B cell (primary cell): ENCODE results near the gene OR6N2. TPM values are rescaled to one million over a fixed set of nuclear protein-coding genes. Genes with fewer than 3 reads are reported as not detected.
A peak's percentile ranks its signal among the peaks of the same experiment; 100 is the strongest.

Experiments used
- ATAC-seq: fragments of 200-7000 bp; cut with Tn5 transposase; one replicate; pipeline ENCODE4 v1.10.0; 2021; ENCODE audit warnings: low read depth, mild to moderate bottlenecking, moderate number of reproducible peaks, moderate library complexity
- CTCF ChIA-PET: fragments of 350-600 bp; sonication (Branson Sonifier 250); formaldehyde crosslinking; loops from one replicate; lab custom pipeline; 2021; ENCODE audit warnings: antibody characterized with exemption, inconsistent platforms; lab: Charles Lee
- POLR2A ChIA-PET: fragments of 350-600 bp; sonication (Branson Sonifier 250); formaldehyde crosslinking; loops from one replicate; lab custom pipeline; 2021; ENCODE audit warnings: antibody characterized with exemption; lab: Charles Lee
- DNase-seq: peaks from one replicate; pipeline ENCODE4 v3.0.0; 2013
- H2AFZ ChIP-seq: 2 replicates; pipeline ENCODE4 v1.6.1; 2012; ENCODE audit warnings: mild to moderate bottlenecking, low read depth, low read length; ENCODE audit not compliant: insufficient read depth, poor library complexity, severe bottlenecking
- H3K27ac ChIP-seq, 2 donors: 1 replicate in 1 of 2; 2 replicates in 1 of 2; pipeline ENCODE4 v1.5.1; 2012 to 2013; ENCODE audit warnings: low read length in 2 of 2, mild to moderate bottlenecking in 2 of 2, moderate library complexity in 1 of 2
- H3K27me3 ChIP-seq, 4 experiments: fragments of 200-600 bp in 1 of 4; sonication (generic) in 1 of 4; replicated peaks in 1 of 4; 1 replicate in 2 of 4; 2 replicates in 2 of 4; pipeline versions ENCODE4 v1.6.1 to v1.7.0; 2013 to 2016; ENCODE audit warnings: low read length in 3 of 4, mild to moderate bottlenecking in 2 of 4, mixed read lengths in 1 of 4, moderate library complexity in 1 of 4; ENCODE audit not compliant: insufficient read depth in 4 of 4, control insufficient read depth in 3 of 4; ENCODE audit errors: control extremely low read depth in 1 of 4
- H3K36me3 ChIP-seq, 2 experiments: replicated peaks in 1 of 2; 1 replicate in 1 of 2; 2 replicates in 1 of 2; pipeline versions ENCODE4 v1.6.1 to v1.7.1; 2013; ENCODE audit warnings: low read length in 1 of 2; ENCODE audit not compliant: insufficient read depth in 2 of 2, control insufficient read depth in 1 of 2; ENCODE audit errors: control extremely low read depth in 1 of 2, extremely low read depth in 1 of 2
- H3K4me1 ChIP-seq, 2 donors: fragments of 200-600 bp in 1 of 2; sonication (generic) in 1 of 2; 1 replicate in 1 of 2; 2 replicates in 1 of 2; pipeline versions ENCODE4 v1.5.1 to v1.6.1; 2013 to 2017; ENCODE audit warnings: low read length in 2 of 2; ENCODE audit not compliant: control insufficient read depth in 2 of 2, insufficient read depth in 2 of 2
- H3K4me2 ChIP-seq: replicated peaks from 2 replicates; pipeline ENCODE3; 2012; ENCODE audit warnings: mild to moderate bottlenecking, low read depth, low read length; ENCODE audit not compliant: poor library complexity, severe bottlenecking
- H3K4me3 ChIP-seq, 5 experiments: fragments of 200-600 bp in 1 of 5; sonication (generic) in 1 of 5; 1 replicate in 3 of 5; 2 replicates in 2 of 5; pipeline versions ENCODE4 v1.5.1 to v1.7.0; 2011 to 2016; ENCODE audit warnings: low read length in 4 of 5, mild to moderate bottlenecking in 4 of 5, low read depth in 2 of 5, control low read depth in 1 of 5, moderate library complexity in 1 of 5; ENCODE audit not compliant: insufficient read depth in 1 of 5; ENCODE audit errors: control extremely low read depth in 1 of 5, extremely low read depth in 1 of 5
- H3K79me2 ChIP-seq: fragments of 200-600 bp; sonication (generic); one replicate; pipeline ENCODE4 v1.6.0; 2016; ENCODE audit warnings: low read length; ENCODE audit not compliant: control insufficient read depth, insufficient read depth
- H3K9ac ChIP-seq: fragments of 200-600 bp; sonication (generic); 2 replicates; pipeline ENCODE4 v1.6.1; 2017; ENCODE audit warnings: mild to moderate bottlenecking, low read length, moderate library complexity
- H3K9me3 ChIP-seq, 3 donors: one replicate each; pipeline versions ENCODE4 v1.6.1 to v1.7.1; 2013; ENCODE audit warnings: low read length in 2 of 3; ENCODE audit not compliant: control insufficient read depth in 2 of 3, insufficient read depth in 1 of 3; ENCODE audit errors: control extremely low read depth in 1 of 3
- H4K20me1 ChIP-seq: 2 replicates; pipeline ENCODE4 v1.6.0; 2012; ENCODE audit warnings: mild to moderate bottlenecking, low read length; ENCODE audit not compliant: insufficient read depth, control insufficient read depth, poor library complexity, severe bottlenecking
- H3K27ac Mint-ChIP-seq: one replicate; pipeline ENCODE4 v1.8.0; 2021; ENCODE audit warnings: mixed read lengths
- H3K27me3 Mint-ChIP-seq: one replicate; pipeline ENCODE4 v1.8.0; 2021; ENCODE audit warnings: mixed read lengths
- H3K4me1 Mint-ChIP-seq: one replicate; pipeline ENCODE4 v1.8.0; 2021; ENCODE audit warnings: mixed read lengths
- H3K4me3 Mint-ChIP-seq: one replicate; pipeline ENCODE4 v1.8.0; 2021; ENCODE audit warnings: mixed read lengths
- H3K9me3 Mint-ChIP-seq: one replicate; pipeline ENCODE4 v1.8.0; 2022; ENCODE audit warnings: mixed read lengths; ENCODE audit not compliant: insufficient read depth
- CTCF ChIP-seq: fragments of 200-600 bp; IDR thresholded peaks from one replicate; pipeline ENCODE4 v1.8.0; 2022; ENCODE audit warnings: antibody characterized with exemption, mild to moderate bottlenecking
- EZH2 ChIP-seq: IDR thresholded peaks from 2 replicates; pipeline ENCODE4 v1.6.1; 2012; ENCODE audit warnings: borderline replicate concordance, low read depth, mild to moderate bottlenecking, moderate library complexity, low read length; ENCODE audit not compliant: insufficient read depth, poor library complexity, severe bottlenecking
- WGBS: methylation state at CpG from one replicate; pipeline ENCODE4 v1.1.5; 2013; ENCODE audit warnings: missing lambda C conversion rate; ENCODE audit not compliant: insufficient coverage; 5-methylcytosine and 5-hydroxymethylcytosine counted together
- intact Hi-C: fragments of 100-400 bp; cut with micrococcal nuclease; formaldehyde crosslinking; loops from one replicate; pipeline ENCODE4 v1.10.0; 2022
- polyA plus RNA-seq: library from polyadenylated mRNA; depleted of rRNA; stranded (reverse); fragments of >200 nt; gene quantifications from 2 replicates; pipeline ENCODE4 v1.2.3, GENCODE V29; 2012
- total RNA-seq, 2 donors: library from RNA; stranded (reverse); fragments of 120-200 nt in 1 of 2; gene quantifications; 1 replicate in 1 of 2; 2 replicates in 1 of 2; pipeline versions ENCODE4 v1.2.3 to v1.2.4, GENCODE V29; 2013 to 2022

Gene OR6N2
- total and polyA plus RNA-seq, 2 donors (not counting 1 experiment from before 2014, with no cell fraction given): not detected

GRCh38 chr1:158794247-158794646 is 13.2 kb upstream of the OR6N2 start:
- H3K4me1 Mint-ChIP-seq: no peaks in the 10 kb centered on the region
- ATAC-seq (no peak), DNase-seq (no peak)
- Histone ChIP-seq H3K9ac (no peak overlapping the region), H3K36me3 (no peaks in the 10 kb centered on the region), H3K27me3 (peaks cover 0 to 3% (median 0%) of the 10 kb centered on the region in 4 experiments), H3K4me2 (no peak overlapping the region), H3K9me3 (peaks cover 0 to 2% (median 0%) of the 10 kb centered on the region in 3 donors), H3K27ac (no peak overlapping the region), H3K4me3 (no peak overlapping the region), H2AFZ (no peak overlapping the region), H4K20me1 (no peaks in the 10 kb centered on the region), H3K4me1 (no peaks in the 10 kb centered on the region), H3K79me2 (no peaks in the 10 kb centered on the region)
- TF ChIP-seq CTCF: no peak
- no peak for TF ChIP-seq EZH2
- H3K4me3 Mint-ChIP-seq: no peak overlapping the region
- POLR2A ChIA-PET: no interaction called here
- CTCF ChIA-PET: interaction anchor here (1.2 to 3.6 kb wide), 4 partner anchors 13 to 294 kb away, joined by 4 to 14 read pairs (median 8); no protein-coding TSS in a partner anchor
- H3K27ac Mint-ChIP-seq: no peak overlapping the region
- H3K27me3 Mint-ChIP-seq: peaks cover 26% of the 10 kb centered on the region
- 95% methylated on average over 4 of the region's 6 CpGs for WGBS
- intact Hi-C loops: loop anchor here (5.0 kb wide), 1 partner anchor 278 kb away; no protein-coding TSS in a partner anchor
- H3K9me3 Mint-ChIP-seq: no peaks in the 10 kb centered on the region

- ChIA-PET CTCF (interaction anchor here (1.2 to 3.6 kb wide), 4 partner anchors 14 to 295 kb away, joined by 4 to 14 read pairs (median 8); no protein-coding TSS in a partner anchor), POLR2A (no interaction called here)
- no peak overlapping the region for H3K9ac ChIP-seq
- WGBS: no CpG with 5 or more reads among the region's 2 CpGs
- H3K9me3 ChIP-seq: peaks cover 0 to 2% (median 0%) of the 10 kb centered on the region in 3 donors
- peaks cover 0 to 3% (median 0%) of the 10 kb centered on the region in 4 experiments for H3K27me3 ChIP-seq
- TF ChIP-seq EZH2 (no peak), CTCF (peak; percentile 49)
- Mint-ChIP-seq H3K4me1 (no peaks in the 10 kb centered on the region), H3K27ac (no peak overlapping the region), H3K4me3 (no peak overlapping the region), H3K27me3 (peaks cover 23% of the 10 kb centered on the region), H3K9me3 (no peaks in the 10 kb centered on the region)
- DNase-seq (peak; percentile 42), ATAC-seq (no peak)
- H3K27ac ChIP-seq: no peak overlapping the region
- intact Hi-C loops: loop anchor here (1.0 to 5.0 kb wide), 2 partner anchors 205 to 279 kb away; no protein-coding TSS in a partner anchor
- no peak overlapping the region for H3K4me2 ChIP-seq
- no peak overlapping the region for H2AFZ ChIP-seq
- no peaks in the 10 kb centered on the region for H4K20me1 ChIP-seq
- no peaks in the 10 kb centered on the region for H3K4me1 ChIP-seq
- no peaks in the 10 kb centered on the region for H3K79me2 ChIP-seq
- H3K4me3 ChIP-seq: no peak overlapping the region
- no peaks in the 10 kb centered on the region for H3K36me3 ChIP-seq
These were observed 12.6 kb upstream of the OR6N2 start for GRCh38 chr1:158793604-158794003.
